ENCODE results near the gene CMYA5.

GRCh38 chr5:79814699-79815098 is 125.1 kb downstream of the CMYA5 start:
- TF ChIP-seq CTCF (IDR thresholded peaks at IDR 0.05; ENCODE audit: low read depth, low read length, poor library complexity, severe bottlenecking) (no peak), EZH2phosphoT487 (IDR thresholded peaks at IDR 0.05; ENCODE audit: borderline replicate concordance, low read length) (no peak)

All from DOHH2 (cell line).